Common myeloid progenitor, CD34-positive (primary cell): ENCODE data around the gene PTPN23.

Experiments
- CTCF ChIA-PET: fragments of 350-600 bp; sonication (Branson Sonifier 250); formaldehyde crosslinking; loops from one replicate; lab custom pipeline; 2021; ENCODE audit warnings: antibody characterized with exemption; lab: Charles Lee
- POLR2A ChIA-PET: fragments of 350-600 bp; sonication (Branson Sonifier 250); formaldehyde crosslinking; loops from one replicate; lab custom pipeline; 2021; ENCODE audit warnings: antibody characterized with exemption; lab: Charles Lee
- DNase-seq, 3 donors: peaks; one replicate each; pipeline versions ENCODE4 v3.0.0 to v3.0.0-alpha.2; 2013
- H3K27ac ChIP-seq, 2 experiments: 1 replicate in 1 of 2; 2 replicates in 1 of 2; pipeline ENCODE4 v1.7.0; 2013; ENCODE audit warnings: inconsistent platforms in 2 of 2, low read length in 2 of 2, mild to moderate bottlenecking in 2 of 2, low read depth in 1 of 2, moderate library complexity in 1 of 2; ENCODE audit not compliant: severe bottlenecking in 2 of 2, insufficient read depth in 1 of 2, poor library complexity in 1 of 2
- H3K27me3 ChIP-seq, 5 experiments: replicated peaks in 2 of 5; 1 replicate in 3 of 5; 2 replicates in 2 of 5; pipeline versions ENCODE4 v1.6.1 to v1.7.0; 2013; ENCODE audit warnings: low read length in 4 of 5, mild to moderate bottlenecking in 2 of 5, moderate library complexity in 2 of 5, inconsistent platforms in 1 of 5; ENCODE audit not compliant: insufficient read depth in 5 of 5, control insufficient read depth in 4 of 5
- H3K36me3 ChIP-seq, 4 experiments: 1 replicate in 2 of 4; 2 replicates in 2 of 4; pipeline versions ENCODE4 v1.6.1 to v1.7.0; 2013; ENCODE audit warnings: low read length in 3 of 4, control low read depth in 1 of 4, mild to moderate bottlenecking in 1 of 4; ENCODE audit not compliant: control insufficient read depth in 4 of 4, insufficient read depth in 4 of 4
- H3K4me1 ChIP-seq, 4 experiments: 1 replicate in 3 of 4; 2 replicates in 1 of 4; pipeline versions ENCODE4 v1.6.1 to v1.7.1; 2013; ENCODE audit warnings: low read length in 3 of 4, mild to moderate bottlenecking in 3 of 4, control low read depth in 1 of 4, inconsistent platforms in 1 of 4, moderate library complexity in 1 of 4; ENCODE audit not compliant: control insufficient read depth in 4 of 4, insufficient read depth in 4 of 4; ENCODE audit errors: control extremely low read depth in 1 of 4
- H3K4me3 ChIP-seq, 7 experiments: 1 replicate in 4 of 7; 2 replicates in 3 of 7; pipeline versions ENCODE4 v1.5.1 to v1.7.0; 2013; ENCODE audit warnings: mild to moderate bottlenecking in 7 of 7, low read length in 6 of 7, moderate library complexity in 6 of 7, inconsistent platforms in 2 of 7, low read depth in 2 of 7, control low read depth in 1 of 7; ENCODE audit not compliant: insufficient read depth in 4 of 7, control insufficient read depth in 1 of 7; ENCODE audit errors: extremely low read depth in 1 of 7
- H3K9me3 ChIP-seq, 5 experiments: 1 replicate in 4 of 5; 2 replicates in 1 of 5; pipeline versions ENCODE4 v1.6.1 to v1.7.1; 2013; ENCODE audit warnings: low read length in 4 of 5, mild to moderate bottlenecking in 2 of 5, inconsistent platforms in 1 of 5, low read depth in 1 of 5, moderate library complexity in 1 of 5; ENCODE audit not compliant: control insufficient read depth in 4 of 5, insufficient read depth in 2 of 5; ENCODE audit errors: control extremely low read depth in 1 of 5
- WGBS: methylation state at CpG from one replicate; pipeline ENCODE4 v1.1.5; 2013; ENCODE audit not compliant: insufficient coverage; 5-methylcytosine and 5-hydroxymethylcytosine counted together

Gene PTPN23

DNA sequence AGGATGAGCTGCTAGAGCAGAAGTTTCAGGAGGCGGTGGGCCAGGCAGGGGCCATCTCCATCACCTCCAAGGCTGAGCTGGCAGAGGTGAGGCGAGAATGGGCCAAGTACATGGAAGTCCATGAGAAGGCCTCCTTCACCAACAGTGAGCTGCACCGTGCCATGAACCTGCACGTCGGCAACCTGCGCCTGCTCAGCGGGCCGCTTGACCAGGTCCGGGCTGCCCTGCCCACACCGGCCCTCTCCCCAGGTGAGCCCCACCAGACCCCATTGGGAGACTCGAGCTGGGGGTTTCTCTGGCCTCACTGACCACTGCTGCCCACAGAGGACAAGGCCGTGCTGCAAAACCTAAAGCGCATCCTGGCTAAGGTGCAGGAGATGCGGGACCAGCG lies 28.0 kb downstream of the PTPN23 start:
- CTCF ChIA-PET: interaction anchor here (1.6 kb wide), 1 partner anchor 67 kb away, joined by 3 read pairs; the partner anchor contains the start of gene SCAP
- H3K4me3 ChIP-seq: no peak overlapping the region
- H3K27me3 ChIP-seq: no peaks in the 10 kb centered on the region
- no peak overlapping the region for H3K27ac ChIP-seq
- H3K4me1 ChIP-seq: peaks cover 0 to 7% (median 0%) of the 10 kb centered on the region in 4 experiments
- WGBS: 97% methylated on average over 14 of the region's 15 CpGs
- peaks cover 3 to 89% (median 67%) of the 10 kb centered on the region in 4 experiments for H3K36me3 ChIP-seq
- POLR2A ChIA-PET: no interaction called here
- no peak for DNase-seq
- no peaks in the 10 kb centered on the region for H3K9me3 ChIP-seq

DNA sequence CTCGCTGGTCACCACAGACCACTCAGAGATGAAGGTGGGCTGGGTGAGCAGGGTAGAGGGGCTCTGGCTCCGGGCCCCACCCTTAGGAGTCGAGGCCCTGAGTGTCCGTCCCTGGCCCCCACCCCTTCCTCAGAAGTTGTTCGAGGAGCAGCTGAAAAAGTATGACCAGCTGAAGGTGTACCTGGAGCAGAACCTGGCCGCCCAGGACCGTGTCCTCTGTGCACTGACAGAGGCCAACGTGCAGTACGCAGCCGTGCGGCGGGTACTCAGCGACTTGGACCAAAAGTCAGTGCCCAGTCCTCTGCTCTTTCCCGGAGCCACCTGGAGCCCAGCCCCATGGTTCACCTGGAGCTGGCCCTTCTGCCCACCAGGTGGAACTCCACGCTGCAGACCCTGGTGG lies 28.5 kb downstream of the PTPN23 start:
- ChIA-PET CTCF (interaction anchor here (1.6 kb wide), 1 partner anchor 66 kb away, joined by 3 read pairs; the partner anchor contains the start of gene SCAP), POLR2A (no interaction called here)
- H3K27me3 ChIP-seq: no peaks in the 10 kb centered on the region
- no peak overlapping the region for H3K27ac ChIP-seq
- peaks cover 0 to 7% (median 0%) of the 10 kb centered on the region in 4 experiments for H3K4me1 ChIP-seq
- WGBS: 94% methylated on average over 15 of the region's 15 CpGs
- no peaks in the 10 kb centered on the region for H3K9me3 ChIP-seq
- H3K36me3 ChIP-seq: peaks cover 6 to 93% (median 71%) of the 10 kb centered on the region in 4 experiments
- no peak for DNase-seq
- H3K4me3 ChIP-seq: no peak overlapping the region

DNA sequence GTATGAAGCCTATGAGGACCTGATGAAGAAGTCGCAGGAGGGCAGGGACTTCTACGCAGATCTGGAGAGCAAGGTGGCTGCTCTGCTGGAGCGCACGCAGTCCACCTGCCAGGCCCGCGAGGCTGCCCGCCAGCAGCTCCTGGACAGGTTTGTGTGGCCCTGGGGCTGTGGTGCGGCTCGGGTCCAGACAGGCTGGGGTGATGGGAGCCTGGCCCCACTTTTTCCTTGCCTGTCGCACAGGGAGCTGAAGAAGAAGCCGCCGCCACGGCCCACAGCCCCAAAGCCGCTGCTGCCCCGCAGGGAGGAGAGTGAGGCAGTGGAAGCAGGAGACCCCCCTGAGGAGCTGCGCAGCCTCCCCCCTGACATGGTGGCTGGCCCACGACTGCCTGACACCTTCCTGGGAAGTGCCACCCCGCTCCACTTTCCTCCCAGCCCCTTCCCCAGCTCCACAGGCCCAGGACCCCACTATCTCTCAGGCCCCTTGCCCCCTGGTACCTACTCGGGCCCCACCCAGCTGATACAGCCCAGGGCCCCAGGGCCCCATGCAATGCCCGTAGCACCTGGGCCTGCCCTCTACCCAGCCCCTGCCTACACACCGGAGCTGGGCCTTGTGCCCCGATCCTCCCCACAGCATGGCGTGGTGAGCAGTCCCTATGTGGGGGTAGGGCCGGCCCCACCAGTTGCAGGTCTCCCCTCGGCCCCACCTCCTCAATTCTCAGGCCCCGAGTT lies 29.0 kb downstream of the PTPN23 start:
- 94% methylated on average over 23 of the region's 26 CpGs for WGBS
- H3K36me3 ChIP-seq: peaks cover 6 to 93% (median 74%) of the 10 kb centered on the region in 4 experiments
- ChIA-PET CTCF (interaction anchor here (0.9 to 1.6 kb wide), 2 partner anchors 12 to 66 kb away, joined by 3 read pairs; partner anchors contain the start of gene SCAP), POLR2A (interaction anchor here (0.9 kb wide), 1 partner anchor 19 kb away, joined by 3 read pairs; no protein-coding TSS in a partner anchor)
- H3K4me1 ChIP-seq: peaks cover 0 to 7% (median 0%) of the 10 kb centered on the region in 4 experiments
- no peak overlapping the region for H3K4me3 ChIP-seq
- H3K27ac ChIP-seq: no peak overlapping the region
- no peak for DNase-seq
- no peaks in the 10 kb centered on the region for H3K9me3 ChIP-seq
- H3K27me3 ChIP-seq: no peaks in the 10 kb centered on the region

DNA sequence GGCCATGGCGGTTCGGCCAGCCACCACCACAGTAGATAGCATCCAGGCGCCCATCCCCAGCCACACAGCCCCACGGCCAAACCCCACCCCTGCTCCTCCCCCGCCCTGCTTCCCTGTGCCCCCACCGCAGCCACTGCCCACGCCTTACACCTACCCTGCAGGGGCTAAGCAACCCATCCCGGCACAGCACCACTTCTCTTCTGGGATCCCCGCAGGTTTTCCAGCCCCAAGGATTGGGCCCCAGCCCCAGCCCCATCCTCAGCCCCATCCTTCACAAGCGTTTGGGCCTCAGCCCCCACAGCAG lies 29.5 kb downstream of the PTPN23 start:
- no peak overlapping the region for H3K4me3 ChIP-seq
- H3K27me3 ChIP-seq: no peaks in the 10 kb centered on the region
- no peaks in the 10 kb centered on the region for H3K9me3 ChIP-seq
- no peak overlapping the region for H3K27ac ChIP-seq
- WGBS: 58% methylated on average over 4 of the region's 10 CpGs
- H3K36me3 ChIP-seq: peaks cover 6 to 94% (median 75%) of the 10 kb centered on the region in 4 experiments
- POLR2A ChIA-PET: interaction anchor here (0.9 kb wide), 1 partner anchor 19 kb away, joined by 3 read pairs; no protein-coding TSS in a partner anchor
- DNase-seq: no peak
- peaks cover 0 to 7% (median 0%) of the 10 kb centered on the region in 4 experiments for H3K4me1 ChIP-seq
- CTCF ChIA-PET: interaction anchor here (0.9 kb wide), 1 partner anchor 11 kb away, joined by 3 read pairs; no protein-coding TSS in a partner anchor

DNA sequence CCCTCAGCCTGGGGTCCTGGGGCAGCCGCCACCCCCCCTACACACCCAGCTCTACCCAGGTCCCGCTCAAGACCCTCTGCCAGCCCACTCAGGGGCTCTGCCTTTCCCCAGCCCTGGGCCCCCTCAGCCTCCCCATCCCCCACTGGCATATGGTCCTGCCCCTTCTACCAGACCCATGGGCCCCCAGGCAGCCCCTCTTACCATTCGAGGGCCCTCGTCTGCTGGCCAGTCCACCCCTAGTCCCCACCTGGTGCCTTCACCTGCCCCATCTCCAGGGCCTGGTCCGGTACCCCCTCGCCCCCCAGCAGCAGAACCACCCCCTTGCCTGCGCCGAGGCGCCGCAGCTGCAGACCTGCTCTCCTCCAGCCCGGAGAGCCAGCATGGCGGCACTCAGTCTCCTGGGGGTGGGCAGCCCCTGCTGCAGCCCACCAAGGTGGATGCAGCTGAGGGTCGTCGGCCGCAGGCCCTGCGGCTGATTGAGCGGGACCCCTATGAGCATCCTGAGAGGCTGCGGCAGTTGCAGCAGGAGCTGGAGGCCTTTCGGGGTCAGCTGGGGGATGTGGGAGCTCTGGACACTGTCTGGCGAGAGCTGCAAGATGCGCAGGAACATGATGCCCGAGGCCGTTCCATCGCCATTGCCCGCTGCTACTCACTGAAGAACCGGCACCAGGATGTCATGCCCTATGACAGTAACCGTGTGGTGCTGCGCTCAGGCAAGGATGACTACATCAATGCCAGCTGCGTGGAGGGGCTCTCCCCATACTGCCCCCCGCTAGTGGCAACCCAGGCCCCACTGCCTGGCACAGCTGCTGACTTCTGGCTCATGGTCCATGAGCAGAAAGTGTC lies 30.2 kb downstream of the PTPN23 start:
- peaks cover 0 to 7% (median 0%) of the 10 kb centered on the region in 4 experiments for H3K4me1 ChIP-seq
- 95% methylated on average over 19 of the region's 30 CpGs for WGBS
- DNase-seq: no peak
- H3K27me3 ChIP-seq: no peaks in the 10 kb centered on the region
- peaks cover 6 to 95% (median 76%) of the 10 kb centered on the region in 4 experiments for H3K36me3 ChIP-seq
- no peaks in the 10 kb centered on the region for H3K9me3 ChIP-seq
- H3K27ac ChIP-seq: no peak overlapping the region
- ChIA-PET POLR2A (no interaction called here), CTCF (interaction anchor here (2.9 kb wide), 1 partner anchor 9 kb away, joined by 11 read pairs; no protein-coding TSS in a partner anchor)
- H3K4me3 ChIP-seq: no peak overlapping the region

DNA sequence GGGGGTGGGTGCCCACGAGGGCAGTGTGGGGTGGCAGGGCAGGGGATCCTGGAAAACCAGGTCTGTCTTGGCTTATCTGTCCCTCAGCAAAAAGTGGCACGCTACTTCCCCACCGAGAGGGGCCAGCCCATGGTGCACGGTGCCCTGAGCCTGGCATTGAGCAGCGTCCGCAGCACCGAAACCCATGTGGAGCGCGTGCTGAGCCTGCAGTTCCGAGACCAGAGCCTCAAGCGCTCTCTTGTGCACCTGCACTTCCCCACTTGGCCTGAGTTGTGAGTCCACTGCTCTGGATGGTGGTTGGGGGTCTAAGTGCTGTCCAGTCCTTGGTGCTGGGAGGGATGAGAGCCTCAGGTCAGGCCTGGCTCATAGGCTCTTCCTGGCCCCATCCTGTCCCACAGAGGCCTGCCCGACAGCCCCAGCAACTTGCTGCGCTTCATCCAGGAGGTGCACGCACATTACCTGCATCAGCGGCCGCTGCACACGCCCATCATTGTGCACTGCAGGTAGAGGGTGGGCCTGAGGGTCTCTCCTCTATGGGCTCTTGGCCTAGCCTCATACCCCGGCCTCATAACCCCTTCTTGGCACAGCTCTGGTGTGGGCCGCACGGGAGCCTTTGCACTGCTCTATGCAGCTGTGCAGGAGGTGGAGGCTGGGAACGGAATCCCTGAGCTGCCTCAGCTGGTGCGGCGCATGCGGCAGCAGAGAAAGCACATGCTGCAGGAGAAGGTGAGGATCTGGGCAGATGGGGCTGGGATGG lies 31.1 kb downstream of the PTPN23 start:
- Histone ChIP-seq H3K4me1 (peaks cover 0 to 2% (median 0%) of the 10 kb centered on the region in 4 experiments), H3K9me3 (no peaks in the 10 kb centered on the region), H3K27ac (no peak overlapping the region), H3K36me3 (peaks cover 6 to 93% (median 73%) of the 10 kb centered on the region in 4 experiments), H3K27me3 (no peaks in the 10 kb centered on the region), H3K4me3 (no peak overlapping the region)
- DNase-seq: no peak
- POLR2A ChIA-PET: no interaction called here
- 90% methylated on average over 21 of the region's 24 CpGs for WGBS
- CTCF ChIA-PET: interaction anchor here (2.4 to 2.9 kb wide), 2 partner anchors 10 kb away, joined by 9 to 11 read pairs; no protein-coding TSS in a partner anchor
